HL-60 (cell line): ENCODE results near the gene MYCBPAP.
A peak's percentile ranks its signal among the peaks of the same experiment; 100 is the strongest.

Source experiments
- DNase-seq, 2 experiments: peaks; one replicate each; pipeline ENCODE4 v3.0.0-alpha.2; 2010 to 2020; ENCODE audit warnings: low read depth in 1 of 2, low spot score in 1 of 2
- H3K27ac ChIP-seq: fragments of 250-450 bp; sonication (Bioruptor Pico); replicated peaks from 2 replicates; pipeline ENCODE4 v1.5.1; 2020; ENCODE audit warnings: mild to moderate bottlenecking, moderate library complexity
- H3K27me3 ChIP-seq: fragments of 250-450 bp; sonication (Bioruptor Pico); 2 replicates; pipeline ENCODE4 v1.5.1; 2021; ENCODE audit warnings: mild to moderate bottlenecking, moderate library complexity; ENCODE audit not compliant: insufficient read depth, poor library complexity, severe bottlenecking
- H3K4me3 ChIP-seq: replicated peaks from 2 replicates; pipeline ENCODE4 v1.5.1; 2011; ENCODE audit warnings: mild to moderate bottlenecking, control low read depth, low read length; ENCODE audit not compliant: insufficient read depth
- CTCF ChIP-seq: IDR thresholded peaks from one replicate; pipeline ENCODE4 v1.5.1; 2011; ENCODE audit warnings: low read length, control low read depth, inconsistent platforms; ENCODE audit not compliant: insufficient read depth
- GABPA ChIP-seq: IDR thresholded peaks from 2 replicates; pipeline ENCODE4 v1.6.1; 2012; ENCODE audit warnings: low read depth
- POLR2AphosphoS5 ChIP-seq: IDR thresholded peaks from 2 replicates; pipeline ENCODE4 v1.6.1; 2012; ENCODE audit warnings: low read depth
- REST ChIP-seq: IDR thresholded peaks from 2 replicates; pipeline ENCODE4 v1.6.1; 2012; ENCODE audit warnings: low read depth; ENCODE audit not compliant: insufficient replicate concordance
- SPI1 ChIP-seq: IDR thresholded peaks from 2 replicates; pipeline ENCODE4 v1.6.1; 2012; ENCODE audit warnings: low read depth, mild to moderate bottlenecking, borderline replicate concordance

MYCBPAP gene

DNA sequence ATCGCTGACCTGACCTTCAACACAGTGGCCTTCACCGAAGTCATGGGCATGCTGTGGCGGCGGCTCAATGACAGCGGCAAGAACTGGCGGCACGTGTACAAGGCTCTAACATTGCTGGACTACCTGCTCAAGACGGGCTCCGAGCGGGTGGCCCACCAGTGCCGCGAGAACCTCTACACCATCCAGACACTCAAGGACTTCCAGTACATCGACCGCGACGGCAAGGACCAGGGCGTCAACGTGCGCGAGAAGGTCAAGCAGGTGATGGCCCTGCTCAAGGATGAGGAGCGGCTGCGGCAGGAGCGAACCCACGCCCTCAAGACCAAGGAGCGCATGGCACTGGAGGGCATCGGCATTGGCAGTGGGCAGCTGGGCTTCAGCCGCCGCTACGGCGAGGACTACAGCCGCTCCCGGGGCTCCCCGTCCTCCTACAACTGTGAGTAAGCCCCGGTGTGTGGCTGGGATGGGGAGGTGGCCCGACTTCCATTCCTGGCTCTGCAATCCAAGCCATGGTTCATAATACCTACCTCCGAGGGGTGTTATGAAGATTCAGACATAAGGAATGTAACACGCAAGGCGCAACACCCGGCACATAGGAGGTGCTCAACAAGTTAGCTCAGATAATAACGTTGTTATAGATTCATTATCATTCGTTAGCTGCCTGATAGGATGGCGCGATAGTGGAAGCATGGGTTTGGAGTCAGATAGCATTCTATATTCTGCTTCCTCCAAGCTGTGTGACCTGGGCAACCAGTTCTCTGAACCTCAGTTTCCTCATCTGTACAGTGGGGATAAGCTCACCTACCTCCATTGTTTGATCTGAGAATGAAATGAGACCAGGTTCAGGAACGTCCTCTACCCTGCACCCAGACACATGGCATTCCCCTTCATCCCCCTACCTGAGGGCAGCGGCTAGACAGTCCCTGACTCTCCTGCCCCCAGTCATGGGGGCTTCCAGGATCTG lies 28.7 kb downstream of the MYCBPAP start:
- Histone ChIP-seq H3K27me3 (peaks cover 31% of the 10 kb centered on the region), H3K27ac (no peak overlapping the region), H3K4me3 (no peak overlapping the region)
- TF ChIP-seq REST = no peak
- no peak for TF ChIP-seq SPI1
- TF ChIP-seq POLR2AphosphoS5 = no peak
- no peak for TF ChIP-seq GABPA
- TF ChIP-seq CTCF = no peak
- DNase-seq = no peak

GRCh38 chr17:50537721-50538548 lies 29.7 kb downstream of the MYCBPAP start:
- Histone ChIP-seq H3K4me3 (no peak overlapping the region), H3K27me3 (peaks cover 21% of the 10 kb centered on the region), H3K27ac (no peak overlapping the region)
- DNase-seq = no peak
- no peak for TF ChIP-seq GABPA
- TF ChIP-seq SPI1 = peak; percentile 34; the same call in 1 of the 2 replicates
- TF ChIP-seq REST = no peak

DNA sequence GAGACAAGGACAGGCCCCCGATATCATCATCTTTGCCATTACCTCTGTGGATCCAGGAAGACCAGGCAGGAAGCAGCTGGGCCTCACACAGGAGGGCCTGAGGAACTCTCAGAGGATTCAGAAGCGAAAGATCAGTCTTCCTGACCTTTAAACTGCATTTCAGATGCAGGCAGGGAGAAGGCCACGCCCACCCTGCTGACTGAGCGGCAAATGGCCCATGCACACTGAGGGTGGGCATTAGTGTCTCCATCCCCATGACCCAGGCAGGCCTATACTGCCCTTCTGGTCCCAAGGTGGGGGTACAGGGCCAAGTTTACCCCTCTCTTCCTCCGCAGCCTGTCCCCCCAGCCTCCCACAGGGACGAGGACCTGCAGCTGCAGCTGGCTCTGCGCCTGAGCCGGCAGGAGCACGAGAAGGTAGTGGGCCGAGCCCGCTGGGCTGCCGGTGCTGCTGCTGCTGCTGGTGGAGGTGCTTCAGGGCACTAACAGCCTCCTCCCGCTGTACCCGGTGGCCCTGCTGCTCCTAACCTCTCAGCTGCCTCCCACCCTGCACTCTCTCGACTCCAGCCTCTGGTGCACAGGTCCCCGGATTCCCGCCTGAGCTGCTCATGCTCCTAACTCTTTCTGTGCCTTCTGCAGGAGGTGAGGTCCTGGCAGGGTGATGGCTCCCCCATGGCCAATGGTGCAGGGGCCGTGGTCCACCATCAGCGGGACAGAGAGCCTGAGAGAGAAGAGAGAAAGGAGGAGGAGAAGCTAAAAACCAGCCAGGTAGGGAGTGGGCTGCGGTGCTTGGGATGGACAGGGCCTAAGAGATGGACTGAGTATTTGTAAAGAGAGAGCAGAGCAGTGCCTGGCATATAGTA lies 30.5 kb downstream of the MYCBPAP start:
- no peak overlapping the region for H3K27ac ChIP-seq
- TF ChIP-seq POLR2AphosphoS5 (no peak), GABPA (no peak), REST (no peak), CTCF (no peak), SPI1 (no peak)
- DNase-seq = no peak
- H3K4me3 ChIP-seq = no peak overlapping the region
- H3K27me3 ChIP-seq = peaks cover 12% of the 10 kb centered on the region
